Measurements from ENCODE around the gene DUSP15. TPM values are rescaled to one million over a fixed set of nuclear protein-coding genes. Genes with fewer than 3 reads are reported as not detected.

The DUSP15 gene
- polyA plus RNA-seq, 1 donor (not counting 4 experiments of a cell fraction or from before 2014, with no cell fraction given): not detected

GRCh38 chr20:31848088-31848999 lies 22.0 kb downstream of the DUSP15 start:
- Histone ChIP-seq H3K79me2 (ENCODE audit: control insufficient read depth, insufficient read depth, low read length) (no peaks in the 10 kb centered on the region), H3K27ac (ENCODE audit: control insufficient read depth, insufficient read depth, low read length) (no peak overlapping the region), H2AFZ (ENCODE audit: control insufficient read depth, low read length) (no peak overlapping the region), H4K20me1 (ENCODE audit: control insufficient read depth, extremely low read depth, insufficient read depth, low read length) (no peaks in the 10 kb centered on the region), H3K27me3 (ENCODE audit: control insufficient read depth, extremely low read depth, insufficient read depth, low read length) (peaks cover 32% of the 10 kb centered on the region), H3K9me1 (ENCODE audit: control insufficient read depth, extremely low read depth, insufficient read depth, low read length) (no peaks in the 10 kb centered on the region), H3K36me3 (ENCODE audit: control insufficient read depth in 2 of 2, extremely low read depth in 1 of 2, insufficient read depth in 2 of 2, low read length in 2 of 2) (no peaks in the 10 kb centered on the region), H3K9ac (ENCODE audit: control insufficient read depth, extremely low read depth, insufficient read depth, low read length) (no peak overlapping the region), H3K9me3 (ENCODE audit: control insufficient read depth, low read depth, low read length) (no peaks in the 10 kb centered on the region), H3K4me2 (ENCODE audit: control insufficient read depth, extremely low read depth, insufficient read depth, low read depth, low read length) (no peak overlapping the region), H3K4me3 (ENCODE audit: control insufficient read depth in 2 of 3, extremely low read depth in 1 of 3, insufficient read depth in 2 of 3, low read depth in 1 of 3, low read length in 3 of 3) (no peak overlapping the region), H3K4me1 (ENCODE audit: control insufficient read depth, extremely low read depth, insufficient read depth, low read length) (no peaks in the 10 kb centered on the region)
- no peak for TF ChIP-seq EZH2 (IDR thresholded peaks at IDR 0.05; ENCODE audit: low read length)
- TF ChIP-seq CTCF (optimal IDR thresholded peaks at IDR 0.05 in 1 of 3, IDR thresholded peaks at IDR 0.05 in 1 of 3, conservative IDR thresholded peaks at IDR 0.05 in 1 of 3; ENCODE audit: extremely low read depth in 1 of 3, insufficient read depth in 2 of 3, low read length in 3 of 3): no peak
- dilution Hi-C loops (cut with MboI; ENCODE audit: extremely low pct_ligation_motif_present, low sequenced_read_pairs): no loop called here
- DNase-seq (ENCODE audit: low read depth, low spot score) (no peak), FAIRE-seq (no peak)

GRCh38 chr20:31846793-31847138 lies 23.6 kb downstream of the DUSP15 start:
- H3K27me3 ChIP-seq (ENCODE audit: control insufficient read depth, extremely low read depth, insufficient read depth, low read length): peaks cover 37% of the 10 kb centered on the region
- no peak overlapping the region for H2AFZ ChIP-seq (ENCODE audit: control insufficient read depth, low read length)
- no peak overlapping the region for H3K27ac ChIP-seq (ENCODE audit: control insufficient read depth, insufficient read depth, low read length)
- H3K9me3 ChIP-seq (ENCODE audit: control insufficient read depth, low read depth, low read length): no peaks in the 10 kb centered on the region
- no peaks in the 10 kb centered on the region for H3K36me3 ChIP-seq (ENCODE audit: control insufficient read depth in 2 of 2, extremely low read depth in 1 of 2, insufficient read depth in 2 of 2, low read length in 2 of 2)
- no peaks in the 10 kb centered on the region for H3K79me2 ChIP-seq (ENCODE audit: control insufficient read depth, insufficient read depth, low read length)
- H3K4me2 ChIP-seq (ENCODE audit: control insufficient read depth, extremely low read depth, insufficient read depth, low read depth, low read length): no peak overlapping the region
- TF ChIP-seq EZH2 (IDR thresholded peaks at IDR 0.05; ENCODE audit: low read length) (no peak), CTCF (optimal IDR thresholded peaks at IDR 0.05 in 1 of 3, IDR thresholded peaks at IDR 0.05 in 1 of 3, conservative IDR thresholded peaks at IDR 0.05 in 1 of 3; ENCODE audit: extremely low read depth in 1 of 3, insufficient read depth in 2 of 3, low read length in 3 of 3) (no peak)
- H4K20me1 ChIP-seq (ENCODE audit: control insufficient read depth, extremely low read depth, insufficient read depth, low read length): peaks cover 3% of the 10 kb centered on the region
- dilution Hi-C loops (cut with MboI; ENCODE audit: extremely low pct_ligation_motif_present, low sequenced_read_pairs): no loop called here
- H3K4me1 ChIP-seq (ENCODE audit: control insufficient read depth, extremely low read depth, insufficient read depth, low read length): no peaks in the 10 kb centered on the region
- no peak for DNase-seq (ENCODE audit: low read depth, low spot score)
- H3K9me1 ChIP-seq (ENCODE audit: control insufficient read depth, extremely low read depth, insufficient read depth, low read length): no peaks in the 10 kb centered on the region
- FAIRE-seq: no peak
- H3K9ac ChIP-seq (ENCODE audit: control insufficient read depth, extremely low read depth, insufficient read depth, low read length): no peak overlapping the region
- H3K4me3 ChIP-seq (ENCODE audit: control insufficient read depth in 2 of 3, extremely low read depth in 1 of 3, insufficient read depth in 2 of 3, low read depth in 1 of 3, low read length in 3 of 3): no peak overlapping the region

All from keratinocyte (primary cell).